Measurements from ENCODE around the gene PPIP5K1.

DNA sequence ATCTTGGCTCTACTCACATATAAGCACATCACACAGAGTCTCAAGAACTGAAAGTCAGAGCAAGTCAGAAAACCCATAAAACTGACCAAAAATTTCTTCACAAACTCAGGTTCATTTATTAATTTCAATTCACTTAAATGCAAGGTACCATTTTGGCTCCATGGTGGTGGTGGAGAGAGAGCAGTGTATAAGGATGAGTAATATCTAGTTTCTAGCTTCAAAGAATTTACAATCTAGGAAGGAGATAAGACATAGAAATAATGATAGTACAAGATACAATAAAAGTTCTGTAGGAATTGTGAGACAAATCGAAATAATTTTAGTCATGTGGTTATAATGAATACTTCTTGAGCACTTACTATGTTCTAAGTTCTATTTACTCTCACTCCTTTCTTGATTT lies 90.4 kb downstream of the PPIP5K1 start:
- no peak for TF ChIP-seq TAF1 (IDR thresholded peaks at IDR 0.05; ENCODE audit: borderline replicate concordance, insufficient read depth, low read length)
- no peak for TF ChIP-seq POLR2AphosphoS5 (IDR thresholded peaks at IDR 0.05; ENCODE audit: low read depth, low read length)
- TF ChIP-seq, protein P1, sequence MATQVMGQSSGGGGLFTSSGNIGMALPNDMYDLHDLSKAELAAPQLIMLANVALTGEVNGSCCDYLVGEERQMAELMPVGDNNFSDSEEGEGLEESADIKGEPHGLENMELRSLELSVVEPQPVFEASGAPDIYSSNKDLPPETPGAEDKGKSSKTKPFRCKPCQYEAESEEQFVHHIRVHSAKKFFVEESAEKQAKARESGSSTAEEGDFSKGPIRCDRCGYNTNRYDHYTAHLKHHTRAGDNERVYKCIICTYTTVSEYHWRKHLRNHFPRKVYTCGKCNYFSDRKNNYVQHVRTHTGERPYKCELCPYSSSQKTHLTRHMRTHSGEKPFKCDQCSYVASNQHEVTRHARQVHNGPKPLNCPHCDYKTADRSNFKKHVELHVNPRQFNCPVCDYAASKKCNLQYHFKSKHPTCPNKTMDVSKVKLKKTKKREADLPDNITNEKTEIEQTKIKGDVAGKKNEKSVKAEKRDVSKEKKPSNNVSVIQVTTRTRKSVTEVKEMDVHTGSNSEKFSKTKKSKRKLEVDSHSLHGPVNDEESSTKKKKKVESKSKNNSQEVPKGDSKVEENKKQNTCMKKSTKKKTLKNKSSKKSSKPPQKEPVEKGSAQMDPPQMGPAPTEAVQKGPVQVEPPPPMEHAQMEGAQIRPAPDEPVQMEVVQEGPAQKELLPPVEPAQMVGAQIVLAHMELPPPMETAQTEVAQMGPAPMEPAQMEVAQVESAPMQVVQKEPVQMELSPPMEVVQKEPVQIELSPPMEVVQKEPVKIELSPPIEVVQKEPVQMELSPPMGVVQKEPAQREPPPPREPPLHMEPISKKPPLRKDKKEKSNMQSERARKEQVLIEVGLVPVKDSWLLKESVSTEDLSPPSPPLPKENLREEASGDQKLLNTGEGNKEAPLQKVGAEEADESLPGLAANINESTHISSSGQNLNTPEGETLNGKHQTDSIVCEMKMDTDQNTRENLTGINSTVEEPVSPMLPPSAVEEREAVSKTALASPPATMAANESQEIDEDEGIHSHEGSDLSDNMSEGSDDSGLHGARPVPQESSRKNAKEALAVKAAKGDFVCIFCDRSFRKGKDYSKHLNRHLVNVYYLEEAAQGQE (IDR thresholded peaks at IDR 0.05; ENCODE audit: insufficient read depth in 1 of 2, low read depth in 2 of 2, low read length in 2 of 2) = no peak

All from PFSK-1 (cell line).